HCT116 (cell line): ENCODE results near the gene IZUMO4. TPM values are rescaled to one million over a fixed set of nuclear protein-coding genes. Genes with fewer than 3 reads are reported as not detected.

Source experiments
- ATAC-seq: fragments of 200-7000 bp; cut with Tn5 transposase; 2 replicates; pipeline ENCODE4 v1.9.1; 2020; ENCODE audit warnings: mild to moderate bottlenecking, moderate library complexity
- BruUV-seq: library from RNA; stranded (reverse); fragments of 400-500 nt; replicated peaks from 2 replicates; lab custom pipeline; 2021; lab: Mats Ljungman, UMichigan
- CTCF ChIA-PET: fragments of 300-600 bp; sonication (Branson Sonifier 250); formaldehyde crosslinking; loops from one replicate; lab custom pipeline; 2021; ENCODE audit warnings: antibody characterized with exemption; lab: Charles Lee
- POLR2A ChIA-PET: fragments of 300-600, 350-600 bp; sonication (Branson Sonifier 250); formaldehyde crosslinking; loops from one replicate; lab custom pipeline; 2021; ENCODE audit warnings: antibody characterized with exemption; lab: Charles Lee
- RAD21 ChIA-PET, 2 experiments: fragments of 300-600 bp; sonication (Branson Sonifier 250); formaldehyde crosslinking; loops; one replicate each; lab custom pipeline; 2023; ENCODE audit warnings: low total read pairs in 2 of 2; ENCODE audit not compliant: uncharacterized antibody in 2 of 2, unreplicated experiment in 2 of 2, low non-redundant PET in 1 of 2; lab: Charles Lee
- DNase-seq: peaks from one replicate; pipeline ENCODE4 v3.0.0-alpha.2; 2010; ENCODE audit warnings: low read depth, low spot score
- H2AFZ ChIP-seq: fragments of 200-600 bp; shearing (Covaris generic), sonication (generic); 2 replicates; pipeline ENCODE4 v1.6.1; 2017; ENCODE audit warnings: low read depth, mixed run types, mixed read lengths, antibody characterized with exemption, low read length; ENCODE audit not compliant: poor library complexity, severe bottlenecking
- H3K27ac ChIP-seq: 2 replicates; pipeline ENCODE4 v1.5.1; 2012; ENCODE audit warnings: low read depth, low read length
- H3K27me3 ChIP-seq: fragments of 200-600 bp; sonication (generic); 2 replicates; pipeline ENCODE4 v1.6.1; 2016; ENCODE audit warnings: mixed run types, low read length, mixed read lengths; ENCODE audit not compliant: insufficient read depth
- H3K36me3 ChIP-seq, 2 experiments: fragments of 200-500 bp in 1 of 2; fragments of 200-600 bp in 1 of 2; sonication (Bioruptor generic) in 1 of 2; sonication (generic) in 1 of 2; 2 replicates each; pipeline versions ENCODE4 v1.5.1 to v1.6.1; 2014 to 2016; ENCODE audit warnings: low read length in 2 of 2, inconsistent platforms in 1 of 2, mixed read lengths in 1 of 2, mixed run types in 1 of 2; ENCODE audit not compliant: insufficient read depth in 2 of 2, control insufficient read depth in 1 of 2
- H3K4me1 ChIP-seq, 2 experiments: fragments of 200-600 bp in 1 of 2; sonication (generic) in 1 of 2; 2 replicates each; pipeline versions ENCODE4 v1.5.1 to v1.6.1; 2012 to 2017; ENCODE audit warnings: low read length in 2 of 2, inconsistent platforms in 1 of 2, mild to moderate bottlenecking in 1 of 2, mixed read lengths in 1 of 2, mixed run types in 1 of 2, moderate library complexity in 1 of 2; ENCODE audit not compliant: insufficient read depth in 2 of 2, control insufficient read depth in 1 of 2
- H3K4me2 ChIP-seq: fragments of 200-600 bp; sonication (generic); 2 replicates; pipeline ENCODE4 v1.6.1; 2017; ENCODE audit warnings: mixed run types, low read length, mixed read lengths
- H3K4me3 ChIP-seq, 2 experiments: fragments of 200-600 bp in 1 of 2; sonication (generic) in 1 of 2; replicated peaks in 1 of 2; 2 replicates each; pipeline ENCODE4 v1.5.1; 2011 to 2016; ENCODE audit warnings: low read length in 2 of 2, control low read depth in 1 of 2, low read depth in 1 of 2, mild to moderate bottlenecking in 1 of 2, mixed read lengths in 1 of 2, mixed run types in 1 of 2
- H3K79me2 ChIP-seq: fragments of 200-600 bp; sonication (generic); 2 replicates; pipeline ENCODE4 v1.6.1; 2017; ENCODE audit warnings: mild to moderate bottlenecking, mixed run types, low read length, moderate library complexity, mixed read lengths; ENCODE audit not compliant: insufficient read depth
- H3K9ac ChIP-seq: fragments of 200-600 bp; sonication (generic); 2 replicates; pipeline ENCODE4 v1.6.1; 2016; ENCODE audit warnings: low read length, mixed read lengths
- H3K9me2 ChIP-seq: fragments of 200-600 bp; sonication (generic), shearing (Covaris generic); 2 replicates; pipeline ENCODE4 v1.6.1; 2017; ENCODE audit warnings: mixed run types, mild to moderate bottlenecking, moderate library complexity; ENCODE audit not compliant: insufficient read depth
- H3K9me3 ChIP-seq, 2 experiments: fragments of 200-500 bp in 1 of 2; fragments of 200-600 bp in 1 of 2; sonication (Bioruptor generic) in 1 of 2; sonication (generic) in 1 of 2; 2 replicates each; pipeline ENCODE4 v1.6.1; 2014 to 2017; ENCODE audit warnings: low read length in 2 of 2, mixed read lengths in 2 of 2, inconsistent platforms in 1 of 2, low read depth in 1 of 2, mild to moderate bottlenecking in 1 of 2, mixed run types in 1 of 2, moderate library complexity in 1 of 2; ENCODE audit not compliant: control insufficient read depth in 1 of 2, insufficient read depth in 1 of 2
- H4K20me1 ChIP-seq: fragments of 200-600 bp; sonication (generic), shearing (Covaris generic); 2 replicates; pipeline ENCODE4 v1.6.1; 2017; ENCODE audit warnings: mixed run types, mild to moderate bottlenecking, moderate library complexity; ENCODE audit not compliant: insufficient read depth
- ATF3 ChIP-seq: IDR thresholded peaks from 2 replicates; pipeline ENCODE4 v1.6.1; 2012
- CBX3 ChIP-seq: IDR thresholded peaks from 2 replicates; pipeline ENCODE4 v1.6.1; 2012; ENCODE audit warnings: low read depth
- CTCF ChIP-seq, 3 experiments: fragments of 200-600 bp in 1 of 3; sonication (generic) in 1 of 3; IDR thresholded peaks in 2 of 3; conservative IDR thresholded peaks in 1 of 3; 2 replicates each; pipeline ENCODE4 v1.5.1; 2012 to 2017; ENCODE audit warnings: low read depth in 2 of 3, low read length in 2 of 3, antibody characterized with exemption in 1 of 3, borderline replicate concordance in 1 of 3, control low read depth in 1 of 3, mild to moderate bottlenecking in 1 of 3, mixed read lengths in 1 of 3, mixed run types in 1 of 3, moderate library complexity in 1 of 3; ENCODE audit not compliant: insufficient read depth in 1 of 3
- ELF1 ChIP-seq: IDR thresholded peaks from 2 replicates; pipeline ENCODE4 v1.6.1; 2012; ENCODE audit warnings: low read depth, borderline replicate concordance
- EZH2 ChIP-seq: fragments of 200-600 bp; sonication (generic); IDR thresholded peaks from 2 replicates; pipeline ENCODE4 v1.6.1; 2017; ENCODE audit warnings: antibody characterized with exemption, mixed run types
- JUND ChIP-seq: IDR thresholded peaks from 2 replicates; pipeline ENCODE4 v1.6.1; 2012
- POLR2AphosphoS5 ChIP-seq: IDR thresholded peaks from 2 replicates; pipeline ENCODE4 v1.6.1; 2011; ENCODE audit warnings: mild to moderate bottlenecking, low read depth, low read length, moderate library complexity
- RAD21 ChIP-seq: IDR thresholded peaks from 2 replicates; pipeline ENCODE4 v1.6.1; 2012; ENCODE audit warnings: low read depth, mild to moderate bottlenecking
- SRF ChIP-seq: IDR thresholded peaks from 2 replicates; pipeline ENCODE4 v1.6.1; 2012; ENCODE audit warnings: low read depth
- TCF7L2 ChIP-seq: IDR thresholded peaks from 2 replicates; pipeline ENCODE4 v1.7.0; 2011; ENCODE audit warnings: borderline replicate concordance, inconsistent platforms; ENCODE audit not compliant: insufficient read depth, insufficient read length; ENCODE audit errors: extremely low read depth
- YY1 ChIP-seq: IDR thresholded peaks from 2 replicates; pipeline ENCODE4 v1.6.1; 2011; ENCODE audit warnings: low read length, low read depth, moderate library complexity, mild to moderate bottlenecking; ENCODE audit not compliant: insufficient replicate concordance; ENCODE audit errors: extremely low read depth
- ZFX ChIP-seq: fragments of 450-650 bp; IDR thresholded peaks from 2 replicates; pipeline ENCODE4 v1.6.1; 2017
- intact Hi-C: fragments of 100-400 bp; cut with micrococcal nuclease; formaldehyde crosslinking; loops from 2 replicates; pipeline ENCODE4 v1.10.0; 2022
- total RNA-seq: library from RNA; stranded (reverse); gene quantifications from one replicate; pipeline ENCODE4 v1.2.1, GENCODE V29; 2021; ENCODE audit not compliant: unreplicated experiment
- TF ChIP-seq, protein P1 (sequence below): IDR thresholded peaks from 2 replicates; pipeline ENCODE4 v1.6.1; 2012
- TF ChIP-seq, protein P2 (sequence below): IDR thresholded peaks from 2 replicates; pipeline ENCODE4 v1.6.1; 2012; ENCODE audit warnings: low read depth

IZUMO4 gene
- total RNA-seq, 1 experiment from 2014 or later: 6.1 TPM

DNA sequence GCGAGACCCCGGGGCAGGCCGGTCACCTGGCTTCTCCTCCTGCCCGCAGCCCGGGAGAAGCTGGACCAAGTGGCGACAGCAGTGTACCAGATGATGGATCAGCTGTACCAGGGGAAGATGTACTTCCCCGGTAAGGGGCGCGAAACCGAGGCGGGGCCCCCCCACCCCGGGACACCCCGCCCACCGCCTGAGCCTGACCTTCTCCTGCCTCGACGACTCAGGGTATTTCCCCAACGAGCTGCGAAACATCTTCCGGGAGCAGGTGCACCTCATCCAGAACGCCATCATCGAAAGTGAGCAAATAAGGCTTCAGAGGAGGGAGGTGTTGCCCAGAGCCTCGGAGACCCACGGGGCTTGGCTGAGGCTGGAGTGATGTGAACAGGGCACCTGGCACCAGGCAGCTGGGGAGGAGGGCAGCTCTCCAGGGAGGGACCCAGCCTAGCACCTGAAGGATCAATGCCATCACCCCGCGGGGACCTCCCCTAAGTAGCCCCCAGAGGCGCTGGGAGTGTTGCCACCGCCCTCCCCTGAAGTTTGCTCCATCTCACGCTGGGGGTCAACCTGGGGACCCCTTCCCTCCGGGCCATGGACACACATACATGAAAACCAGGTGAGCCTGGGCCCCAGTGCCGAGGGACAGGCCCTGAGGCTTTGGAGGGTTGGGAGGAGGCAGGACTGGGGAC is 629 bp downstream of the IZUMO4 start:
- H3K4me3 ChIP-seq: peak overlapping the region; percentile 38 to 59
- DNase-seq (no peak), ATAC-seq (no peak)
- no peaks in the 10 kb centered on the region for H3K9me3 ChIP-seq
- intact Hi-C loops: no loop called here
- no TSS peak for BruUV-seq
- H3K4me2 ChIP-seq: peak overlapping the region; percentile 91
- peaks cover 11 to 24% of the 10 kb centered on the region in 2 experiments for H3K4me1 ChIP-seq
- peaks cover 7 to 16% of the 10 kb centered on the region in 2 experiments; a peak in 3 of 4 replicates for H3K36me3 ChIP-seq
- no peak overlapping the region for H2AFZ ChIP-seq
- TF ChIP-seq CTCF (IDR thresholded peaks at IDR 0.05 in 2 of 3, conservative IDR thresholded peaks at IDR 0.05 in 1 of 3; ENCODE audit: borderline replicate concordance in 1 of 3, insufficient read depth in 1 of 3, low read depth in 2 of 3, low read length in 2 of 3) (0 out of 6 replicates have a peak, but pooled peaks of 1 of the 3 experiments have one; percentile 1), ELF1 (no peak), JUND (no peak)
- TF ChIP-seq, protein P1, sequence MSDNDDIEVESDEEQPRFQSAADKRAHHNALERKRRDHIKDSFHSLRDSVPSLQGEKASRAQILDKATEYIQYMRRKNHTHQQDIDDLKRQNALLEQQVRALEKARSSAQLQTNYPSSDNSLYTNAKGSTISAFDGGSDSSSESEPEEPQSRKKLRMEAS: peak; percentile 46; the same call in 1 of the 2 replicates
- no peaks in the 10 kb centered on the region for H3K9me2 ChIP-seq
- peak overlapping the region; percentile 50; the same call in 1 of the 2 replicates for H3K9ac ChIP-seq
- CTCF ChIA-PET: no interaction called here
- H3K27me3 ChIP-seq: no peaks in the 10 kb centered on the region
- POLR2A ChIA-PET: no interaction called here
- H3K79me2 ChIP-seq: peaks cover 18% of the 10 kb centered on the region
- RAD21 ChIA-PET: no interaction called here
- H3K27ac ChIP-seq: peak overlapping the region; percentile 35; the same call in 1 of the 2 replicates
- no peaks in the 10 kb centered on the region for H4K20me1 ChIP-seq

GRCh38 chr19:2097886-2098327 is 1.2 kb downstream of the IZUMO4 start:
- H3K4me3 ChIP-seq: no peak overlapping the region
- no peaks in the 10 kb centered on the region for H4K20me1 ChIP-seq
- DNase-seq (no peak), ATAC-seq (no peak)
- ChIA-PET RAD21 (no interaction called here), POLR2A (no interaction called here), CTCF (no interaction called here)
- no peaks in the 10 kb centered on the region for H3K9me3 ChIP-seq
- no peaks in the 10 kb centered on the region for H3K9me2 ChIP-seq
- peaks cover 7 to 19% of the 10 kb centered on the region in 2 experiments; a peak in 3 of 4 replicates for H3K36me3 ChIP-seq
- no peak overlapping the region for H3K4me2 ChIP-seq
- H3K27ac ChIP-seq: no peak overlapping the region
- peaks cover 11 to 24% of the 10 kb centered on the region in 2 experiments for H3K4me1 ChIP-seq
- no TSS peak for BruUV-seq
- intact Hi-C loops: no loop called here
- H3K9ac ChIP-seq: no peak overlapping the region
- H2AFZ ChIP-seq: no peak overlapping the region
- no peak for TF ChIP-seq EZH2
- no peak for TF ChIP-seq TCF7L2
- TF ChIP-seq, protein P2, sequence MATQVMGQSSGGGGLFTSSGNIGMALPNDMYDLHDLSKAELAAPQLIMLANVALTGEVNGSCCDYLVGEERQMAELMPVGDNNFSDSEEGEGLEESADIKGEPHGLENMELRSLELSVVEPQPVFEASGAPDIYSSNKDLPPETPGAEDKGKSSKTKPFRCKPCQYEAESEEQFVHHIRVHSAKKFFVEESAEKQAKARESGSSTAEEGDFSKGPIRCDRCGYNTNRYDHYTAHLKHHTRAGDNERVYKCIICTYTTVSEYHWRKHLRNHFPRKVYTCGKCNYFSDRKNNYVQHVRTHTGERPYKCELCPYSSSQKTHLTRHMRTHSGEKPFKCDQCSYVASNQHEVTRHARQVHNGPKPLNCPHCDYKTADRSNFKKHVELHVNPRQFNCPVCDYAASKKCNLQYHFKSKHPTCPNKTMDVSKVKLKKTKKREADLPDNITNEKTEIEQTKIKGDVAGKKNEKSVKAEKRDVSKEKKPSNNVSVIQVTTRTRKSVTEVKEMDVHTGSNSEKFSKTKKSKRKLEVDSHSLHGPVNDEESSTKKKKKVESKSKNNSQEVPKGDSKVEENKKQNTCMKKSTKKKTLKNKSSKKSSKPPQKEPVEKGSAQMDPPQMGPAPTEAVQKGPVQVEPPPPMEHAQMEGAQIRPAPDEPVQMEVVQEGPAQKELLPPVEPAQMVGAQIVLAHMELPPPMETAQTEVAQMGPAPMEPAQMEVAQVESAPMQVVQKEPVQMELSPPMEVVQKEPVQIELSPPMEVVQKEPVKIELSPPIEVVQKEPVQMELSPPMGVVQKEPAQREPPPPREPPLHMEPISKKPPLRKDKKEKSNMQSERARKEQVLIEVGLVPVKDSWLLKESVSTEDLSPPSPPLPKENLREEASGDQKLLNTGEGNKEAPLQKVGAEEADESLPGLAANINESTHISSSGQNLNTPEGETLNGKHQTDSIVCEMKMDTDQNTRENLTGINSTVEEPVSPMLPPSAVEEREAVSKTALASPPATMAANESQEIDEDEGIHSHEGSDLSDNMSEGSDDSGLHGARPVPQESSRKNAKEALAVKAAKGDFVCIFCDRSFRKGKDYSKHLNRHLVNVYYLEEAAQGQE: no peak
- TF ChIP-seq JUND: no peak
- no peak for TF ChIP-seq ZFX
- TF ChIP-seq YY1: no peak
- TF ChIP-seq ATF3: no peak
- no peak for TF ChIP-seq CBX3
- no peak for TF ChIP-seq RAD21
- TF ChIP-seq POLR2AphosphoS5: no peak
- no peak for TF ChIP-seq SRF
- H3K27me3 ChIP-seq: no peaks in the 10 kb centered on the region
- H3K79me2 ChIP-seq: peaks cover 18% of the 10 kb centered on the region
